Stimulated activated CD8-positive, alpha-beta memory T cell treated with anti-CD3 and anti-CD28 coated beads, Interleukin-2, amount 100 ng/mL, for 48 hours (primary cell): ENCODE measurements around the gene U2AF1L4.

Experiments used
- DNase-seq, 2 donors: peaks; one replicate each; pipeline ENCODE4 v3.0.0-alpha.2; 2020; ENCODE audit warnings: low read depth in 2 of 2

U2AF1L4 gene

GRCh38 chr19:35757231-35757748, 12.1 kb upstream of the U2AF1L4 start:
- no peak for DNase-seq

- no peak for DNase-seq
These were observed 11.4 kb upstream of the U2AF1L4 start, which contains the start of gene HSPB6 for GRCh38 chr19:35756377-35757230. Gene HSPB6 (minus strand): TSS chr19:35757029. CDS start chr19:35757008, 21 bp downstream.

GRCh38 chr19:35755550-35756376, 10.5 kb upstream of the U2AF1L4 start:
- peak in 1 of 2 donors; percentile 45 for DNase-seq

GRCh38 chr19:35755131-35755549, 9.9 kb upstream of the U2AF1L4 start:
- DNase-seq, result no peak

- no peak for DNase-seq
These were observed 9.3 kb upstream of the U2AF1L4 start for GRCh38 chr19:35754370-35755130.

DNA sequence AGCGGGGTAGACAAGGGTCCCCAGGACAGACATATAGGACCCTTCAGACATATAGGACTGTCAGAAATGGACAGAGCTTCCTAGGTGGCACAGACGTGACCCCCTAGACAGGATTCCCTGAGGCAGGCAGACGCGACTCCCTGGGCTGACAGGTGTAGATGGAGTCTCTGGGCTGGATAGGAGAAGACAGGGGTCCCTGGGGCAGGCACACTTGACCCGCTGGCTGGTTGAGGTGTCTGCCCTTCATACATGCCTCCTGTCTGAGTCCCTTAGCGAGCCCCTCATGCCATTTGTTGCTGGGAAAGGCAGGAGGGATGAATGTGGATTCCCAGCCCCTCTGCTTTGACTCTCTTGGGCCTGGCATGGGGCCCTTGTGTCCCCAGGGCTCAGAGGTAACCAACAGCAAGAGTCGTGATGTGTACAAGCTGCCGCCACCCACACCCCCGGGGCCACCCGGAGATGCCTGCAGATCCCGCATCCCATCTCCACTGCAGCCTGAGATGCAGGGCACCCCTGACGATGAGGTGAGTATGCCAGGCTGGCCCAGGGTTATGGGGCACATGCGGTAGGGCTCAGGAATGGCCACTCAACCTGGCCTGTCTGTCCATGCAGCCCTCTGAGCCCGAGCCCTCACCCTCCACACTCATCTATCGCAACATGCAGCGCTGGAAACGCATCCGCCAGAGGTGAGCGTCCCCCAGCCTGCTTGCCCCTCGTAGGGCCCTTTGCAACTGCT, 8.6 kb upstream of the U2AF1L4 start:
- no peak for DNase-seq

DNA sequence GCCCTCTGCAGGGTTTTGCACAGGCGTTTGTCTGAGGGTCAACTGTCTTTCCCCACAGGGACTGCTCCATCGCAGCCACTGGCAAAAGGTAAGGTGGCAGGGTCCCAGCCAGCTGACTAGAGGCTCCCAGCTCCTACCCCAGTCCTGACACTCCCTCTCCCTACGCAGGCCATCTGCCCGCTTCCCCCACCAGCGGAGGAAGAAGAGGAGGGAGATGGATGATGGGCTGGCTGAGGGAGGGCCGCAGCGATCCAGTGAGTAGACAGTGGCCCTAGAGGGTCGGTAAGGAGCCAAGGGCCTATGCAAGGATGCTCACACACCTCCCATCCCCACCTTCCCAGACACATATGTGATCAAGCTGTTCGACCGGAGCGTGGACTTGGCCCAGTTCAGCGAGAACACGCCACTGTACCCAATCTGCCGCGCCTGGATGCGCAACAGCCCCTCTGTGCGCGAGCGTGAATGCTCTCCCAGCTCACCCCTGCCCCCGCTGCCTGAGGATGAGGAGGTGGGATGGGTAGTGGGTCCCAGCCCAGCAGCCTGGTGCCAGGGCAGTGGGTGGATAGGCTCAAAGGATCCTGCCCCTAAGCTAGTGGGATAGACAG, 7.6 kb upstream of the U2AF1L4 start:
- DNase-seq, result no peak

DNA sequence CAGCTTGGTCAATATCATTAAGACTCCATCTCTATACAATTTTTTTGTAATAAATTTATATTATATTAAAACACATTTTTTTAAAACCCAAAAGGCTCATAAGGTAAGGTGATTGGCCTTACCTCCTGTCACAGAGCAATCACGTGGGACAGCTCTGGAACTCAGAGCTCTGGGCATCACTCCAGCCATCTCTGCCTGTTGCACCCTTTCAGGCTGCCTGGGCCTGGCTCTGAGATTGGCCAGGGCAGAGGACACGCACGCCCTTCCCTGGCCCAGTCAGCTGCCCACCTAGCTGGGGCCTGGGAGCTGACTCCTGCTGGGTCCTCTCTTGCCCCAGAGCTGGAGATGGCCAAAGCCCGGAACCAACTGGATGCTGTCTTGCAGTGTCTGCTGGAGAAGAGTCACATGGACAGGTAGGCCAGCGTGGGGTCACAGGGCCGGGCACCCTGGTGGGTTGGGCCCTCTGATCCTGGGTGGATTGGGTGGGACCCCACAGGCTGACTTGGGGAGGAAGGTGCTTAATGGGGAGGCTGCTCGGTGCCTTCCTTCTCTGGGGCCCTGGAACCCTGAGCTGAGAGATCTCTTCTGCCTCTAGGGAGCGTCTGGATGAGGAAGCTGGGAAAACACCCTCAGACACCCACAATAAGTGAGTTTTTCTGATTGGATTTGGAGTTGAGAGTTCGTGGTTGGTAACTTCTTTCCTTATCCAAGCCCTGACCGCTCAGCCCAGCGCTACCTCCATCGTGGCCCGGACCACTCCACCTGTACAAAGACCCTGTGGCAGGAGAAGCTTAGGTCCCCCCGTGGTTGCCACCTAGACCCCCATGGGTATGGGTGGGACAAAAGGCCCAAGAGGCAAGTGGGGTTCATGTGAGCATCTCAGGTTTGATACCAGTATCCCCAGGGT, 6.9 kb upstream of the U2AF1L4 start:
- DNase-seq, result no peak

DNA sequence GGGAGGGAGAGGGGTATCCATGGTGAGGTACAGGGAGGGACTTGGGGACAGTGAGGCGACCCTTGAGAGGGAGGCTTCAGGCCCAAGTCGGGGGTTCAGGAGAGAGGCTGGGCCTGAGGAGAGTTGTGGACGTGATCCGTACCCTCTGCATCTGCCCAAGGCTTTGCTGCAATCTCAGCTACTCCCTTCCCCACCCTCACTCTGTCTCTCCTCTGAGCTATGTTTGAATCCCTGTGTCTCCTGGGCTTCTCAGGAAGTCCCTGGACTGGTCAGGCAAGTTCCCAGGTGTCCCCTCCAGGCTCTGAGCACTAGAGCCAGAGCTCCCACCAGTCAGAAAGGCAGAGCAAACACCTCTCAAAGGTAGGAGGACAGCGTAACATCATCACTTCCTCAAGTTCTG, 4.9 kb upstream of the U2AF1L4 start:
- no peak for DNase-seq

- peak; percentile 96 to 97 for DNase-seq
These were observed 3.1 kb upstream of the U2AF1L4 start, which contains the start of gene LIN37 for GRCh38 chr19:35748106-35749020. Gene LIN37 (plus strand): TSS chr19:35748576. CDS start chr19:35748725, 149 bp downstream.

- no peak for DNase-seq
These were observed 1.3 kb upstream of the U2AF1L4 start for GRCh38 chr19:35746531-35746930.

DNA sequence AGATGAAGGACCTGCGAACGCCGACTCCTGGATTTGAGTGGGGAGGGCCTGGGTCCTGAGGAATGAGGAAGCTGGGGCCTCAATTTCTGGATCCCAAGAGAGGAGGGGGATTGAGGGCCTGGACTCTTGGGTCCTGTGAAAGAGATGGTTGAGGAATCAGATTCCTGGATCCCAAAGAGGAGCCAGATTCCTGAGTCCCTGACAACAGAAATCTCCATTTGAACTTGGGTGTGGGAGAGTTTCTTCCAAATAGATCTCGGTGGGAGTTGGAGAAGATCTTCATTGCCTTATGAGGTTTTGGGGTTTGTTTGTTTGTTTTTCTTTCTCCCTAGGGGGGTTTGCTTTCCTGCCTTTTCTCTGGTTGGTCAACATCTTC, 857 bp upstream of the U2AF1L4 start:
- no peak for DNase-seq

DNA sequence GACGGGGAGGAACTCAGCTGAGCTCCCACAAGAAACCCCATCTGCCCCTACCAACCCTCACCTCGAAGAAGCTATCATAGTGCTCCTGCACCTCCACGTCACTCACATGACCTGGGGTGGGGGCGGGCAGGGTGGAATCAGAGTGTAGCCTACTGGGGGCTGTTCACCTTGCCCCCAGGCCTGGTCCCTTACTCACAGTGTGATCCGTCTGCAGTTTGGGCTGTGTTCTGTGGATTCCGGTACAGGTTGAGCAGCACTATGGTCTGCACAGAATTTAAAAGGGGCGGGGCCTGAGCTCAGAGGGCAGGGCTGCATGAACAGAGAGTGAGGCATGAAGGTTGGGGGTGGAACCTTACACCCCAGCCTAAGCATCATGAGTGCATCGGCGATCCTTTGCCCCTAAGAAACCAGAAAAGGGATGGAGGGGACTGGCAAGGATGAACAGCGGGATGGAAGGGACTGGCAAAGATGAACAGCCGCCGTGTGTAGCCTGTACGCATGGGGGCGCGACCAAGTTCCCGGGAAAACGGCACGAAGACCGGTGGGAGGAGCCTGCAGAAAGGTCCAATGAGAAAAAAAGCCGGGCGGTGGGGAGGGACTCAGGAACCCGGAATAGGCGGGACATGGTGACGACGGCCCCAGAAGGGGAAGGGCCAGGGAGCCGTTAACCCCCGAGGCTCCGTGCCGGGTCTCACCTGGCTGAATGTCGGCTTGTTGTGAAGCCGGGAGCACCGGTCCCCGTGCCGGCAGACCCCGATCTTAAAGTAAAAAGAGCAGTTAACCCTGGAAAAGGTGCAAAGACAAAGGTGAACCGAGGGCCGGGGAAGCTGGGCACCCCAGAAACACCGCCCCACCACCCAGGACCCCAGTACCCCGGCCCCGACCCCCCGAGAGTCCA, 539 bp downstream of the U2AF1L4 start:
- DNase-seq, result peak; percentile 85 to 86

DNA sequence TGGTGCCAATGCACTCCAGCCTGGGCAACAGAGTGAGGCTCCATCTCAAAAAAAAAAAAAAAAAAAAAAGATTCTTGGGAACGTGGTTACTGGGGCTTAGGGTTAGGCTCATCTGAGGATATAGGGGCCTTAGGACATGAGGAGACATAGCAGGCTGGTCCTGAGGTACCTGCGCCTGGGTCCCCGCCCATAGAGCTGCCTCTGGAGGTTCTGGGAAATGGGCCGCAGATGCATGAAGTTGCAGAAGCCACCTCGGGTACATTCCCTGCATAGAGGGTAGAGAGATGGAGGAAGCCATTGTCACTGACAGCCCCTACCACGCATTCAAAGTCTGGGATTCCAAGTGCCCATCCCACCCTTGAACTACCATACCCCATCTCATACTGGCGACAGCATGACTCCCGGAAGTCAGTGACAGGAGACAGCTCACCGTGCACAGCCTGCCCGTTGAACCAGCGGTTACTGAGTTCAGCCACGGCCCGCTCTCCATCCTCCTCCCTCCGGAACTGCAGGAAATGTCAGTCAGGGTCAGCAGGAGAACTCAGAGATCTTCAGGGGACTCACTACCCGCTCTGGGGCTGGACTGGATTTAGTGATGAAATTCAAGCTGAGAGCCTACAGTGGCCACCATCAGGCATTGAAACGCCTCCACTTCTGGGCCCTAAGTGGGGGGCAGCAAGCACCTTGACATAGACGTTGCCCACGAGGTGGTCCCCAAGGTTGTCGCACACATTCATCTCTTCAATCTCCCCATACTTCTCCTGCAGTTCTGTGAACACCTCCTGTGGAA, 1.4 kb downstream of the U2AF1L4 start:
- DNase-seq, result no peak

GRCh38 chr19:35742121-35742724, 3.0 kb downstream of the U2AF1L4 start, which contains the start of gene IGFLR1:
Gene IGFLR1 (minus strand): TSS chr19:35742452. CDS start chr19:35741180, 1,272 bp downstream.
- peak; percentile 58 to 65 for DNase-seq

GRCh38 chr19:35741203-35741515, 4.1 kb downstream of the U2AF1L4 start:
- no peak for DNase-seq
